ENCODE results near the gene MTMR3.
"Not testable (repeated sequence)": the region's sequence is repeated elsewhere in the genome, so short reads cannot be mapped to it uniquely, and the experiment has no call there.

MTMR3 gene

DNA sequence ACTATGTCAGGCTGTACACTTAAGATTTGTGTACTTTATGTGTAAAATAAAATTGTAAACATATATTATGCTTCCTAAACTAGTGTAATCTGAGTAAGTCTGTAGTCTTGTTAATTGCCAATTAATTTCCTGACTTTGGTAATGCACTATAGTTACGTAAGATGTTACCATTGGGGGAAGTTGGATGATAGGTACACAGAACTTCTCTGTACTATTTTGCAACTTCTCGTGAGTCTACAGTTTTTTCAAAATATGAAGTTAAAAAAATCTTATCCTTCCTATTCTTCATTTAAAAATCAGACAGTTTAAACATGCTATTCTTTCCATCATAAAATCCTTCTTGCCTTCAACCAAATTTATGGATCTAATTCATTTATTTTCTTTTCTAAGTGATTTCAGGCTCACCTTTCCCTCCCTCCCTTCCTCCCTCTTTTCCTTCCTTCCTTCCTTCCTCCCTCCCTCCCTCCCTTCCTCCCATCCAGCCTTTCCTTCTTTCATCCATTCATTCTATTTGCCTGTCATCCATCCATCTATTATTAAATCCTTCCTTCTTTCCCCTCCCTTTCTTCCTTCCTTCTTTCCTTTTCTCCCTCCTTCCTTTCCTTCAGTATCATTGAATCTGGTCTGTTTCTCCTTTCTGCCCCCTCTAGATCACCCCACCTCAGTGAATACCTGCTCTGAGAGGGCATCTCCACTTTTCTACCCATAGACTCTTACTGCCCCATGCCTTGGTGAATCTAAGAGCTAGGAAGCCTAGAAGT is 22.8 kb upstream of the MTMR3 start:
- no peak overlapping the region for H3K27ac ChIP-seq
- TF ChIP-seq ZFX (IDR thresholded peaks at IDR 0.05; ENCODE audit: borderline replicate concordance), result no peak
- TF ChIP-seq, protein P1, sequence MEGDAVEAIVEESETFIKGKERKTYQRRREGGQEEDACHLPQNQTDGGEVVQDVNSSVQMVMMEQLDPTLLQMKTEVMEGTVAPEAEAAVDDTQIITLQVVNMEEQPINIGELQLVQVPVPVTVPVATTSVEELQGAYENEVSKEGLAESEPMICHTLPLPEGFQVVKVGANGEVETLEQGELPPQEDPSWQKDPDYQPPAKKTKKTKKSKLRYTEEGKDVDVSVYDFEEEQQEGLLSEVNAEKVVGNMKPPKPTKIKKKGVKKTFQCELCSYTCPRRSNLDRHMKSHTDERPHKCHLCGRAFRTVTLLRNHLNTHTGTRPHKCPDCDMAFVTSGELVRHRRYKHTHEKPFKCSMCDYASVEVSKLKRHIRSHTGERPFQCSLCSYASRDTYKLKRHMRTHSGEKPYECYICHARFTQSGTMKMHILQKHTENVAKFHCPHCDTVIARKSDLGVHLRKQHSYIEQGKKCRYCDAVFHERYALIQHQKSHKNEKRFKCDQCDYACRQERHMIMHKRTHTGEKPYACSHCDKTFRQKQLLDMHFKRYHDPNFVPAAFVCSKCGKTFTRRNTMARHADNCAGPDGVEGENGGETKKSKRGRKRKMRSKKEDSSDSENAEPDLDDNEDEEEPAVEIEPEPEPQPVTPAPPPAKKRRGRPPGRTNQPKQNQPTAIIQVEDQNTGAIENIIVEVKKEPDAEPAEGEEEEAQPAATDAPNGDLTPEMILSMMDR (IDR thresholded peaks at IDR 0.05), result no peak

DNA sequence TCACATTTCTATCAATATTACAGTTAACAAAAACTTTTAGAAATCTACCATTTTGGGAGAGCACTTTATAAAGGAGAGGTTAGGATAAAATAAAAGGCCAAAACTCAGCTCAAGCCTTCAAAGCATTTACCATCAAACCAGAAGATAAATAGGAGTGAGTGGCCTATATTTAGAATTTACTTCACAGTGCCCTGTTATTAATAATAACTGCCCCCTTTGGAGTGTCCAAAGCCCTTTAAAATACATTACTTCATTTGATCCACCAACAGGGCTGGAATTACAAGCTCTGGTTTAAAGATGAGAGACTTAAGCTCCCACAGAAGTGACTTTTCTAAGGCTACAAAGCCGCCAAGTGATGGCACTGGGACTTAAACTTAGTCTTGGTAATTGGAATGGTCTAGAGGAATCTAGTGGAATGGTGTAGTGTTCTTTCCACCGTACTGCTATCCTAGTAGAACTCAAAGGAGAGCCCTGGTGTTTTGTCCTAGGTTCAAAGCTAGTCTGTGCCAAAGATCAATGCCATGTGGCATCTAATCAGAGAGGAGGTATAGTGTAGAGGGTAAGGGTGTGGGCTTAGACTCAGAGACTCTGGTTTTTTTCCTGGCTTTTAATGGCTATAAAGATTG is 21.2 kb upstream of the MTMR3 start:
- TF ChIP-seq, protein P1 (IDR thresholded peaks at IDR 0.05), result no peak
- TF ChIP-seq ZFX (IDR thresholded peaks at IDR 0.05; ENCODE audit: borderline replicate concordance), result no peak
- no peak overlapping the region for H3K27ac ChIP-seq

DNA sequence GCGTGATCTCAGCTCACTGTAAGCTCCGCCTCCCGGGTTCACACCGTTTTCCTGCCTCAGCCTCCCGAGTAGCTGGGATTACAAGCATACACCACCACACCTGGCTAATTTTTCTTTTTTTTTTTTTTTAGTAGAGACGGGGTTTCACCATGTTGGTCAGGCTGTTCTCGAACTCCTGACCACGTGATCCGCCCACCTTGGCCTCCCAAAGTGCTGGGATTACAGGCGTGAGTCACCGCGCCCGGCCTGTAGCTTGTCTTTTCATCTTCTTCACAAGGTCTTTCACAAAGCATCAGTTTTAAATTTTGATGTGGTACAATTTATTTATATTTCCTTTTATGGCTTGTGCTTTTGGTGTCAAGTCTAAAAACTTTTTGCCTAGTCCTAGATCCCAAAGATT is 17.4 kb upstream of the MTMR3 start:
- not testable (repeated sequence) for H3K27ac ChIP-seq

DNA sequence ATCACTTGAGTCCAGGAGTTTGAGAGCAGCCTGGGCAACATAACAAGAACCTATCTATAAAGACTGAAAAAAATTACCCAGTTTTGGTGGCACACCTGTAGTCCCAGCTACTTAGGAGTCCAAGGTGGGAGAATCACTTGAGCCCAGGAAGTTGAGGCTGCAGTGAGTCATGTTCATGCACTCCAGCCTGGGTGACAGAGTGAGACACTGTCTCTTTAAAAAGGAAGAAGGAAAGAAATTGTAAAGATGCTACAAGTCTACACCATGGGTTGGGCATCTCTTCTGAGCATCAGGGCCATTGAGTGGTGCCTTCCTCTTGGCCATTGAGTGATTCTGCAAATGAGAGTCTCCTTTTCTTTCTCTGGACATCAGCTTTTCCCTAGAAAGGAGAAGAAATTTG is 15.7 kb upstream of the MTMR3 start:
- H3K27ac ChIP-seq, result no peak overlapping the region
- TF ChIP-seq, protein P1 (IDR thresholded peaks at IDR 0.05), result no peak
- no peak for TF ChIP-seq ZFX (IDR thresholded peaks at IDR 0.05; ENCODE audit: borderline replicate concordance)

GRCh38 chr22:29867851-29868250 is 15.1 kb upstream of the MTMR3 start:
- TF ChIP-seq ZFX (IDR thresholded peaks at IDR 0.05; ENCODE audit: borderline replicate concordance), result no peak
- TF ChIP-seq, protein P1 (IDR thresholded peaks at IDR 0.05), result no peak
- no peak overlapping the region for H3K27ac ChIP-seq

DNA sequence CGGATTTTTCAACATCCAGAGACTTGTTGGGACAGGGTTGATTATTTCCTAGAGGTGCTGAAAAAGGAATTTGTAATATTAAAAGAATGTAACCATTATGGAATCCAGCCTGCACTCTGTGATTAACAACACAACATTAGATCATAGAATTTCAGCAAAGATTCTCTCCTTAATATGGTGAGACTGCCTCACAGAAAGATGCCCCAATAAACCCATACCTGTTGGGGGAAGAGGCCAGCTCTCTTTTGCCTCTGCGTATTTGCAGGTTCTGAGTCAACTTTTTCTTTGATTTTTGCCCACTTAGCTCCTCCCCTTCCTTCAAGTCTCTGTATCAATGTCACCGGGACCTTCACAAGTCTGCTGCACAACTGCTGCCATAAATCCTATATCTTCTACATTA is 12.4 kb upstream of the MTMR3 start:
- no peak overlapping the region for H3K27ac ChIP-seq
- TF ChIP-seq, protein P1 (IDR thresholded peaks at IDR 0.05), result no peak
- no peak for TF ChIP-seq ZFX (IDR thresholded peaks at IDR 0.05; ENCODE audit: borderline replicate concordance)

DNA sequence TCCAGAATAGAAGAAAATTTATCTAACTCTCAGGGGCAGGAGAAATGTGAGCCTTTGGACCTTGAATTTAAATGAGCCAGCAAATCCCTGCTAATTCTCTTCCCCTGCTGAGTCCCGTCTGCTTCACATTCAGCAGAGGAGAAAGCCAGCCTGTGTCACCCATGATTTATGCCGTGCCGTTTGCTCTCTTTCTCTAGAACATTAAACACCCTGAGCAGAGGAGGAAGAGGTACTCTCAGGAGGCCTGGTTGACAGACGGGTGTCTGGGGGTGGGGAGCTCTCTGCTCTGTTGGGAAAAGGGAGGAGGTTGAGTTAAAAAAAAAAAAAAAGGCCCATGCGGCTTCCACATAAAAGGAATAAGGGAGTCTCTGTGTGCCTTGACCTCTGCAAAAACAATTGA is 11.3 kb upstream of the MTMR3 start:
- no peak for TF ChIP-seq ZFX (IDR thresholded peaks at IDR 0.05; ENCODE audit: borderline replicate concordance)
- TF ChIP-seq, protein P1 (IDR thresholded peaks at IDR 0.05), result no peak
- no peak overlapping the region for H3K27ac ChIP-seq

Measured in 22Rv1 (cell line).